GM23338 (cell line): ENCODE measurements around the gene ZCCHC14. TPM values are rescaled to one million over a fixed set of nuclear protein-coding genes. Genes with fewer than 3 reads are reported as not detected.

Source experiments
- CTCF ChIP-seq, 2 experiments: fragments of 200-600 bp in 1 of 2; sonication (generic) in 1 of 2; conservative IDR thresholded peaks; 2 replicates each; pipeline versions ENCODE4 v1.5.1 to v1.6.1; 2016 to 2017; ENCODE audit warnings: antibody characterized with exemption in 2 of 2, low read depth in 2 of 2, mild to moderate bottlenecking in 2 of 2, moderate library complexity in 1 of 2
- EZH2 ChIP-seq: fragments of 200-600 bp; sonication (generic); IDR thresholded peaks from one replicate; pipeline ENCODE4 v1.8.0; 2017; ENCODE audit warnings: antibody characterized with exemption, mild to moderate bottlenecking, low read depth; ENCODE audit not compliant: unreplicated experiment
- EZH2phosphoT487 ChIP-seq: fragments of 200-600 bp; sonication (generic); IDR thresholded peaks from one replicate; pipeline ENCODE4 v1.8.1; 2018; ENCODE audit warnings: antibody characterized with exemption; ENCODE audit not compliant: unreplicated experiment
- POLR2AphosphoS5 ChIP-seq: IDR thresholded peaks from 2 replicates; pipeline ENCODE4 v1.6.1; 2016; ENCODE audit warnings: antibody characterized with exemption, low read depth
- STAT1 ChIP-seq: IDR thresholded peaks from one replicate; pipeline ENCODE4 v1.6.1; 2016; ENCODE audit warnings: antibody characterized with exemption; ENCODE audit not compliant: unreplicated experiment
- ZNF114 ChIP-seq: fragments of 250-450 bp; sonication (Bioruptor Pico); IDR thresholded peaks from 2 replicates; pipeline ENCODE4 v1.5.0; 2020; ENCODE audit warnings: mild to moderate bottlenecking, moderate library complexity
- polyA plus RNA-seq: library from polyadenylated mRNA; unstranded; fragments of >200 nt; fragmentation: Nextera tagmentation; extraction: Ambion mirVana; gene quantifications from 2 replicates; pipeline ENCODE4 v1.2.1, GENCODE V29; 2016
- total RNA-seq: library from RNA; depleted of rRNA; stranded (reverse); fragments of >200 nt; shearing (Covaris generic); gene quantifications from 2 replicates; pipeline ENCODE4 v1.2.3, GENCODE V29; 2014
- TF ChIP-seq, protein P1 (sequence below): fragments of 250-450 bp; sonication (Bioruptor Pico); IDR thresholded peaks from 2 replicates; pipeline ENCODE4 v1.5.0; 2020; ENCODE audit warnings: mild to moderate bottlenecking, moderate library complexity
- TF ChIP-seq, protein P2 (sequence below): IDR thresholded peaks from 2 replicates; pipeline ENCODE4 v1.6.1; 2016; ENCODE audit warnings: antibody characterized with exemption

ZCCHC14 gene
- total and polyA plus RNA-seq, 2 experiments from 2014 or later, result 6.8 to 22.4 TPM

DNA sequence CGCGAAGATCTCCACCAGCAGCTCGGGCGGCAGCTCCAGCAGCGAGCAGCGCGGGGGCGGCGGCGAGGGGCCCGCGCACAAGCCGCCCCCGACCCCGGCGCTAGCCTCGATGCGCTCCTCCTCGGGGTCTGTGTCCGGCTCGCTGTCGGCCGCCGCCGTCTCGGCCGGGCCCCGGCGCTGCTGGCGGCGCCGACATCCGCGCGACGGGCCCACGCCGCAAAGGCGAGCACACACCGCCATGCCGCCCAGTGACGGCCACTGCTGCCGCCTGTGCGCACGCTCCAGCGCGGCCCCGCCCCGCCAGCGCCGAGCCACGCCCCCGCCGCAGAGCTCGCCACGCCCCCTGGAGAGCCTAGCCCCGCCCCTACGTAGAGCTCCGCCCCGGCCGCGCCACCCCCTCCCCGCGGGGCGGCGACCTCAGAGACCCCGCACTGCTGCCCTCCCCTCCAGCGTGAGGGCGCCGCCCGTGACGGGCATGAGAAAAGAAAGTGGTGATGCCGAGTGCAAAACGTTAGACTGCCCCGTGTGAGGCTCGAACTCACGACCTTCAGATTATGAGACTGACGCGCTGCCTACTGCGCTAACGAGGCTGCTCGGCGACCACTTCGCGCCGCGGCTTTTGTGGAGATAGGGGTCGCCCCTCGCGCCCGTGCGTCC lies 109.2 kb downstream of the ZCCHC14 start, which contains the start of gene FBXO31 (continued):
- TF ChIP-seq, protein P1, sequence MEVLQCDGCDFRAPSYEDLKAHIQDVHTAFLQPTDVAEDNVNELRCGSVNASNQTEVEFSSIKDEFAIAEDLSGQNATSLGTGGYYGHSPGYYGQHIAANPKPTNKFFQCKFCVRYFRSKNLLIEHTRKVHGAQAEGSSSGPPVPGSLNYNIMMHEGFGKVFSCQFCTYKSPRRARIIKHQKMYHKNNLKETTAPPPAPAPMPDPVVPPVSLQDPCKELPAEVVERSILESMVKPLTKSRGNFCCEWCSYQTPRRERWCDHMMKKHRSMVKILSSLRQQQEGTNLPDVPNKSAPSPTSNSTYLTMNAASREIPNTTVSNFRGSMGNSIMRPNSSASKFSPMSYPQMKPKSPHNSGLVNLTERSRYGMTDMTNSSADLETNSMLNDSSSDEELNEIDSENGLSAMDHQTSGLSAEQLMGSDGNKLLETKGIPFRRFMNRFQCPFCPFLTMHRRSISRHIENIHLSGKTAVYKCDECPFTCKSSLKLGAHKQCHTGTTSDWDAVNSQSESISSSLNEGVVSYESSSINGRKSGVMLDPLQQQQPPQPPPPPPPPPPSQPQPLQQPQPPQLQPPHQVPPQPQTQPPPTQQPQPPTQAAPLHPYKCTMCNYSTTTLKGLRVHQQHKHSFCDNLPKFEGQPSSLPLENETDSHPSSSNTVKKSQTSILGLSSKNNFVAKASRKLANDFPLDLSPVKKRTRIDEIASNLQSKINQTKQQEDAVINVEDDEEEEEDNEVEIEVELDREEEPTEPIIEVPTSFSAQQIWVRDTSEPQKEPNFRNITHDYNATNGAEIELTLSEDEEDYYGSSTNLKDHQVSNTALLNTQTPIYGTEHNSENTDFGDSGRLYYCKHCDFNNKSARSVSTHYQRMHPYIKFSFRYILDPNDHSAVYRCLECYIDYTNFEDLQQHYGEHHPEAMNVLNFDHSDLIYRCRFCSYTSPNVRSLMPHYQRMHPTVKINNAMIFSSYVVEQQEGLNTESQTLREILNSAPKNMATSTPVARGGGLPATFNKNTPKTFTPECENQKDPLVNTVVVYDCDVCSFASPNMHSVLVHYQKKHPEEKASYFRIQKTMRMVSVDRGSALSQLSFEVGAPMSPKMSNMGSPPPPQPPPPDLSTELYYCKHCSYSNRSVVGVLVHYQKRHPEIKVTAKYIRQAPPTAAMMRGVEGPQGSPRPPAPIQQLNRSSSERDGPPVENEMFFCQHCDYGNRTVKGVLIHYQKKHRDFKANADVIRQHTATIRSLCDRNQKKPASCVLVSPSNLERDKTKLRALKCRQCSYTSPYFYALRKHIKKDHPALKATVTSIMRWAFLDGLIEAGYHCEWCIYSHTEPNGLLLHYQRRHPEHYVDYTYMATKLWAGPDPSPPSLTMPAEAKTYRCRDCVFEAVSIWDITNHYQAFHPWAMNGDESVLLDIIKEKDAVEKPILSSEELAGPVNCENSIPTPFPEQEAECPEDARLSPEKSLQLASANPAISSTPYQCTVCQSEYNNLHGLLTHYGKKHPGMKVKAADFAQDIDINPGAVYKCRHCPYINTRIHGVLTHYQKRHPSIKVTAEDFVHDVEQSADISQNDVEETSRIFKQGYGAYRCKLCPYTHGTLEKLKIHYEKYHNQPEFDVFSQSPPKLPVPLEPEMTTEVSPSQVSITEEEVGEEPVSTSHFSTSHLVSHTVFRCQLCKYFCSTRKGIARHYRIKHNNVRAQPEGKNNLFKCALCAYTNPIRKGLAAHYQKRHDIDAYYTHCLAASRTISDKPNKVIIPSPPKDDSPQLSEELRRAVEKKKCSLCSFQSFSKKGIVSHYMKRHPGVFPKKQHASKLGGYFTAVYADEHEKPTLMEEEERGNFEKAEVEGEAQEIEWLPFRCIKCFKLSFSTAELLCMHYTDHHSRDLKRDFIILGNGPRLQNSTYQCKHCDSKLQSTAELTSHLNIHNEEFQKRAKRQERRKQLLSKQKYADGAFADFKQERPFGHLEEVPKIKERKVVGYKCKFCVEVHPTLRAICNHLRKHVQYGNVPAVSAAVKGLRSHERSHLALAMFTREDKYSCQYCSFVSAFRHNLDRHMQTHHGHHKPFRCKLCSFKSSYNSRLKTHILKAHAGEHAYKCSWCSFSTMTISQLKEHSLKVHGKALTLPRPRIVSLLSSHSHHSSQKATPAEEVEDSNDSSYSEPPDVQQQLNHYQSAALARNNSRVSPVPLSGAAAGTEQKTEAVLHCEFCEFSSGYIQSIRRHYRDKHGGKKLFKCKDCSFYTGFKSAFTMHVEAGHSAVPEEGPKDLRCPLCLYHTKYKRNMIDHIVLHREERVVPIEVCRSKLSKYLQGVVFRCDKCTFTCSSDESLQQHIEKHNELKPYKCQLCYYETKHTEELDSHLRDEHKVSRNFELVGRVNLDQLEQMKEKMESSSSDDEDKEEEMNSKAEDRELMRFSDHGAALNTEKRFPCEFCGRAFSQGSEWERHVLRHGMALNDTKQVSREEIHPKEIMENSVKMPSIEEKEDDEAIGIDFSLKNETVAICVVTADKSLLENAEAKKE (CRISPR knock-in tag), result no peak
- no peak for TF ChIP-seq ZNF114 (CRISPR knock-in tag)
- TF ChIP-seq EZH2phosphoT487, result no peak
- 0 out of 4 replicates have a peak, but pooled peaks of 1 of the 2 experiments have one; percentile 4 for TF ChIP-seq CTCF (conservative IDR thresholded peaks at IDR 0.05; ENCODE audit: low read depth in 2 of 2)
- no peak for TF ChIP-seq EZH2
- TF ChIP-seq STAT1, result no peak
- TF ChIP-seq, protein P2, sequence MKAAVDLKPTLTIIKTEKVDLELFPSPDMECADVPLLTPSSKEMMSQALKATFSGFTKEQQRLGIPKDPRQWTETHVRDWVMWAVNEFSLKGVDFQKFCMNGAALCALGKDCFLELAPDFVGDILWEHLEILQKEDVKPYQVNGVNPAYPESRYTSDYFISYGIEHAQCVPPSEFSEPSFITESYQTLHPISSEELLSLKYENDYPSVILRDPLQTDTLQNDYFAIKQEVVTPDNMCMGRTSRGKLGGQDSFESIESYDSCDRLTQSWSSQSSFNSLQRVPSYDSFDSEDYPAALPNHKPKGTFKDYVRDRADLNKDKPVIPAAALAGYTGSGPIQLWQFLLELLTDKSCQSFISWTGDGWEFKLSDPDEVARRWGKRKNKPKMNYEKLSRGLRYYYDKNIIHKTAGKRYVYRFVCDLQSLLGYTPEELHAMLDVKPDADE, result peak; percentile 64; the same call in 1 of the 2 replicates
- TF ChIP-seq POLR2AphosphoS5, result peak; percentile 41; the same call in 1 of the 2 replicates
